ENCODE data around the gene CAMK1D. TPM values are rescaled to one million over a fixed set of nuclear protein-coding genes. Genes with fewer than 3 reads are reported as not detected.

The CAMK1D gene
- total RNA-seq, 3 donors from 2014 or later (not counting 1 experiment from before 2014, with no cell fraction given): 44.2 to 56.4 (median 49.7) TPM

GRCh38 chr10:12719365-12719764 lies 370.0 kb downstream of the CAMK1D start:
- H3K9me3 Mint-ChIP-seq: no peaks in the 10 kb centered on the region
- no peaks in the 10 kb centered on the region for H3K27me3 Mint-ChIP-seq (ENCODE audit: low read depth in 2 of 2)
- Histone ChIP-seq H3K9me3 (ENCODE audit: control insufficient read depth, insufficient read depth, low read length) (no peaks in the 10 kb centered on the region), H3K27ac (ENCODE audit: low read length) (no peak overlapping the region), H3K27me3 (ENCODE audit: control insufficient read depth, insufficient read depth, low read length) (no peaks in the 10 kb centered on the region), H3K4me3 (ENCODE audit: low read length) (no peak overlapping the region), H3K4me1 (ENCODE audit: control insufficient read depth, insufficient read depth, low read length) (no peaks in the 10 kb centered on the region), H3K36me3 (ENCODE audit: control insufficient read depth, insufficient read depth, low read length) (no peaks in the 10 kb centered on the region)
- intact Hi-C loops (cut with micrococcal nuclease): no loop called here
- H3K4me3 Mint-ChIP-seq: no peak overlapping the region
- no peak overlapping the region for H3K27ac Mint-ChIP-seq
- no peak for TF ChIP-seq CTCF (IDR thresholded peaks at IDR 0.05)
- H3K4me1 Mint-ChIP-seq: peaks cover 11 to 17% of the 10 kb centered on the region in 2 donors
- H3K36me3 Mint-ChIP-seq: no peaks in the 10 kb centered on the region
- ATAC-seq: no peak
- 89% methylated on average over 1 of the region's 2 CpGs for WGBS (ENCODE audit: insufficient coverage)
- no peak for DNase-seq

GRCh38 chr10:12720217-12720981 lies 371.1 kb downstream of the CAMK1D start:
- ATAC-seq: peak in 1 of 3 donors; percentile 66

GRCh38 chr10:12721334-12721733 lies 372.0 kb downstream of the CAMK1D start:
- Mint-ChIP-seq H3K36me3 (no peaks in the 10 kb centered on the region), H3K9me3 (no peaks in the 10 kb centered on the region), H3K4me1 (peaks cover 12 to 17% of the 10 kb centered on the region in 2 donors), H3K4me3 (no peak overlapping the region), H3K27me3 (ENCODE audit: low read depth in 2 of 2) (no peaks in the 10 kb centered on the region), H3K27ac (no peak overlapping the region)
- no peak for ATAC-seq
- no peak overlapping the region for H3K4me3 ChIP-seq (ENCODE audit: low read length)
- no peak for TF ChIP-seq CTCF (IDR thresholded peaks at IDR 0.05)
- no peak overlapping the region for H3K27ac ChIP-seq (ENCODE audit: low read length)
- H3K36me3 ChIP-seq (ENCODE audit: control insufficient read depth, insufficient read depth, low read length): no peaks in the 10 kb centered on the region
- intact Hi-C loops (cut with micrococcal nuclease): no loop called here
- no peaks in the 10 kb centered on the region for H3K27me3 ChIP-seq (ENCODE audit: control insufficient read depth, insufficient read depth, low read length)
- H3K4me1 ChIP-seq (ENCODE audit: control insufficient read depth, insufficient read depth, low read length): no peaks in the 10 kb centered on the region
- 100% methylated on average over 3 of the region's 3 CpGs for WGBS (ENCODE audit: insufficient coverage)
- no peaks in the 10 kb centered on the region for H3K9me3 ChIP-seq (ENCODE audit: control insufficient read depth, insufficient read depth, low read length)
- DNase-seq: no peak

More at GRCh38 chr10:12720217-12720981, 371.1 kb downstream of the CAMK1D start:
- no peak overlapping the region for H3K4me3 Mint-ChIP-seq
- H3K36me3 Mint-ChIP-seq: no peaks in the 10 kb centered on the region
- H3K27ac Mint-ChIP-seq: no peak overlapping the region
- no peaks in the 10 kb centered on the region for H3K9me3 Mint-ChIP-seq
- Histone ChIP-seq H3K36me3 (ENCODE audit: control insufficient read depth, insufficient read depth, low read length) (no peaks in the 10 kb centered on the region), H3K9me3 (ENCODE audit: control insufficient read depth, insufficient read depth, low read length) (no peaks in the 10 kb centered on the region), H3K27ac (ENCODE audit: low read length) (no peak overlapping the region), H3K4me1 (ENCODE audit: control insufficient read depth, insufficient read depth, low read length) (no peaks in the 10 kb centered on the region), H3K27me3 (ENCODE audit: control insufficient read depth, insufficient read depth, low read length) (no peaks in the 10 kb centered on the region), H3K4me3 (ENCODE audit: low read length) (no peak overlapping the region)
- intact Hi-C loops (cut with micrococcal nuclease): no loop called here
- no peak for DNase-seq
- no peaks in the 10 kb centered on the region for H3K27me3 Mint-ChIP-seq (ENCODE audit: low read depth in 2 of 2)
- peaks cover 12 to 17% of the 10 kb centered on the region in 2 donors for H3K4me1 Mint-ChIP-seq
- WGBS (ENCODE audit: insufficient coverage): 97% methylated on average over 8 of the region's 9 CpGs
- TF ChIP-seq CTCF (IDR thresholded peaks at IDR 0.05): no peak

GRCh38 chr10:12723220-12723619 lies 373.9 kb downstream of the CAMK1D start:
- no peak for TF ChIP-seq CTCF (IDR thresholded peaks at IDR 0.05)
- intact Hi-C loops (cut with micrococcal nuclease): no loop called here
- H3K4me1 Mint-ChIP-seq: peaks cover 12 to 17% of the 10 kb centered on the region in 2 donors

More at GRCh38 chr10:12723220-12723619, 373.9 kb downstream of the CAMK1D start:
- WGBS (ENCODE audit: insufficient coverage): 87% methylated on average over 4 of the region's 4 CpGs
- H3K4me3 Mint-ChIP-seq: no peak overlapping the region
- ATAC-seq: no peak
- no peak for DNase-seq
- Histone ChIP-seq H3K4me3 (ENCODE audit: low read length) (no peak overlapping the region), H3K27ac (ENCODE audit: low read length) (no peak overlapping the region), H3K27me3 (ENCODE audit: control insufficient read depth, insufficient read depth, low read length) (no peaks in the 10 kb centered on the region), H3K9me3 (ENCODE audit: control insufficient read depth, insufficient read depth, low read length) (no peaks in the 10 kb centered on the region), H3K36me3 (ENCODE audit: control insufficient read depth, insufficient read depth, low read length) (no peaks in the 10 kb centered on the region), H3K4me1 (ENCODE audit: control insufficient read depth, insufficient read depth, low read length) (no peaks in the 10 kb centered on the region)
- no peaks in the 10 kb centered on the region for H3K27me3 Mint-ChIP-seq (ENCODE audit: low read depth in 2 of 2)
- H3K36me3 Mint-ChIP-seq: no peaks in the 10 kb centered on the region
- H3K9me3 Mint-ChIP-seq: no peaks in the 10 kb centered on the region
- H3K27ac Mint-ChIP-seq: no peak overlapping the region
